Measurements from ENCODE around the gene DMKN. TPM values are rescaled to one million over a fixed set of nuclear protein-coding genes. Genes with fewer than 3 reads are reported as not detected.

The DMKN gene
- total RNA-seq, 1 donor: 2.2 TPM

- H3K4me3 ChIP-seq (ENCODE audit: low read depth, low read length): no peak overlapping the region
- TF ChIP-seq, protein P1, sequence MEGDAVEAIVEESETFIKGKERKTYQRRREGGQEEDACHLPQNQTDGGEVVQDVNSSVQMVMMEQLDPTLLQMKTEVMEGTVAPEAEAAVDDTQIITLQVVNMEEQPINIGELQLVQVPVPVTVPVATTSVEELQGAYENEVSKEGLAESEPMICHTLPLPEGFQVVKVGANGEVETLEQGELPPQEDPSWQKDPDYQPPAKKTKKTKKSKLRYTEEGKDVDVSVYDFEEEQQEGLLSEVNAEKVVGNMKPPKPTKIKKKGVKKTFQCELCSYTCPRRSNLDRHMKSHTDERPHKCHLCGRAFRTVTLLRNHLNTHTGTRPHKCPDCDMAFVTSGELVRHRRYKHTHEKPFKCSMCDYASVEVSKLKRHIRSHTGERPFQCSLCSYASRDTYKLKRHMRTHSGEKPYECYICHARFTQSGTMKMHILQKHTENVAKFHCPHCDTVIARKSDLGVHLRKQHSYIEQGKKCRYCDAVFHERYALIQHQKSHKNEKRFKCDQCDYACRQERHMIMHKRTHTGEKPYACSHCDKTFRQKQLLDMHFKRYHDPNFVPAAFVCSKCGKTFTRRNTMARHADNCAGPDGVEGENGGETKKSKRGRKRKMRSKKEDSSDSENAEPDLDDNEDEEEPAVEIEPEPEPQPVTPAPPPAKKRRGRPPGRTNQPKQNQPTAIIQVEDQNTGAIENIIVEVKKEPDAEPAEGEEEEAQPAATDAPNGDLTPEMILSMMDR (IDR thresholded peaks at IDR 0.05; ENCODE audit: insufficient read depth, low read depth, low read length): no peak
- no peak for DNase-seq (ENCODE audit: low read depth)
Measured at GRCh38 chr19:35559781-35560180, 46.3 kb upstream of the DMKN start.

- TF ChIP-seq, protein P1 (IDR thresholded peaks at IDR 0.05; ENCODE audit: insufficient read depth, low read depth, low read length): no peak
- no peak overlapping the region for H3K4me3 ChIP-seq (ENCODE audit: low read depth, low read length)
- no peak for DNase-seq (ENCODE audit: low read depth)
Measured at GRCh38 chr19:35559281-35559659, 45.8 kb upstream of the DMKN start.

GRCh38 chr19:35558400-35559280 is 45.2 kb upstream of the DMKN start:
- peak overlapping the region; percentile 63 for H3K4me3 ChIP-seq (ENCODE audit: low read depth, low read length)
- TF ChIP-seq, protein P1 (IDR thresholded peaks at IDR 0.05; ENCODE audit: insufficient read depth, low read depth, low read length): no peak

GRCh38 chr19:35557539-35558399 is 44.3 kb upstream of the DMKN start:
- DNase-seq (ENCODE audit: low read depth): peak; percentile 47
- TF ChIP-seq, protein P1 (IDR thresholded peaks at IDR 0.05; ENCODE audit: insufficient read depth, low read depth, low read length): no peak
- H3K4me3 ChIP-seq (ENCODE audit: low read depth, low read length): peak overlapping the region; percentile 63

More at GRCh38 chr19:35558400-35559280, 45.2 kb upstream of the DMKN start:
- DNase-seq (ENCODE audit: low read depth): no peak

DNA sequence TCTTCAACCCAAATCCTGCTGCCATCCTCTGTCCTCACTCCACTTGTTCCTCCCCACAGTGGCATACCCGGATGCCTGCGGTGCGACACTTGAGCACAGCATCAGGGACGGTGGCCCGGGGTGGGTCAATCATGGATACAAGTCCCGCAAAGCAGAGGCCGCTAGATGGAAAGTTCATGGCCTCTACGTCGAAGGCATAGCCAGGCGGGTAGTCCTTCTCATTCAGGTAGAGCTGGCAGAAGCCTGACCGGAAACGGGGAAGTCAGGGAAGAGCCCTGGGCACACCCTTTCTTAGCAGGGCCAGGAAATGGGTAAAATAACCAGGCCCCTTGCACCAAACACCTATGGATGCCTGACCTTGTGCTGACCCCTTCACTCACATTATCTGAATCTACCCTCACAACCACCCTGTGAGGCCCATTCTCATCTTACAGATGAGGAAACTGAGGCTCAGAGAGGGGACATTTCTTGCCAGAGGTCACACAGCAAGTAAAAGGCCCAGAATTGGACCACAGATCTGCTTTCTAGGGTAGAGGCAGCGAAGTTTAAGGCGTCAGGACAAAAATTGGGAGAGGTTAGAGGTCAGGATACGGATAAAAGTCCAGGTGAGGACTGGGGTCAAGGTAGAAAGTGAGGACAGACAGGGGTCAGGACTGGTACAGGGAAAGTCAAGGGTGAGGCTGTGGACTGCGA is 43.5 kb upstream of the DMKN start:
- TF ChIP-seq, protein P1 (IDR thresholded peaks at IDR 0.05; ENCODE audit: insufficient read depth, low read depth, low read length): no peak
- no peak overlapping the region for H3K4me3 ChIP-seq (ENCODE audit: low read depth, low read length)
- no peak for DNase-seq (ENCODE audit: low read depth)

DNA sequence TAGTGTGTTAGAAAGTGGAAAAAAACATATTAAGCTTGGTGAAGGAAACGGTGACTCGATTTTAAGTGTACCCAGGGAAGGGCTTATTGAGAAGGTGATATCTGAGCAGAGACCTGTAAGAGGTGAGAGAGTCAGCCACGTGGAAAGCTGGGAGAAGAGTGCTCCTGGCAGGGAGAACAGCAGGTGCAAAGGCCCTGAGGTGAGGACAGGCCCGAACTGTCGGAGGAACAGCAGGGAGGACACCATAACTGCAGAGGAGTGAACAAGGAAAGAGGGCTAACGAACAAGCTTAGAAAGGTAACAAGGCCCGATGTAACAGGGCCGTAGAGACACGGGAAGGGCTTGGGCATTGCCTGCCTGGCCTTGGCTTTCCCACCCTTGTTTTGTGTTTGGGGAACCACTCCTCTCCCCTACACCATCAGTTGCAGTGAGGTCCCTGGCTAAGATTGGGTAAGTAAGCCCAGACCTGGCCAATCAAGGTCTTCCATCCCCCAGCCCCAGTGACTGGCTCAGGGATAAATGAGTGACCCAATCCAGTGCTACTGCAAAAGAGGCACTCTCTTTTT is 42.7 kb upstream of the DMKN start:
- TF ChIP-seq, protein P1 (IDR thresholded peaks at IDR 0.05; ENCODE audit: insufficient read depth, low read depth, low read length): no peak
- H3K4me3 ChIP-seq (ENCODE audit: low read depth, low read length): no peak overlapping the region
- no peak for DNase-seq (ENCODE audit: low read depth)
